PFSK-1 (cell line): Measurements from ENCODE around the gene TPSB2.

Experiments
- POLR2AphosphoS5 ChIP-seq: IDR thresholded peaks from 2 replicates; pipeline ENCODE4 v1.6.1; 2012; ENCODE audit warnings: low read depth, mild to moderate bottlenecking, control low read depth, low read length, moderate library complexity
- REST ChIP-seq, 2 experiments: IDR thresholded peaks; 2 replicates each; pipeline versions ENCODE4 v1.6.1 to v1.8.0; 2011 to 2012; ENCODE audit warnings: low read depth in 2 of 2, low read length in 2 of 2, control low read depth in 1 of 2, inconsistent platforms in 1 of 2, mild to moderate bottlenecking in 1 of 2, moderate library complexity in 1 of 2; ENCODE audit not compliant: insufficient read depth in 1 of 2
- SIN3A ChIP-seq: IDR thresholded peaks from 2 replicates; pipeline ENCODE4 v1.6.1; 2012; ENCODE audit warnings: mild to moderate bottlenecking, low read length, moderate library complexity, borderline replicate concordance; ENCODE audit not compliant: insufficient read depth
- TAF1 ChIP-seq: IDR thresholded peaks from 2 replicates; pipeline ENCODE4 v1.6.1; 2012; ENCODE audit warnings: low read length, control low read depth, borderline replicate concordance; ENCODE audit not compliant: insufficient read depth

- TF ChIP-seq REST (IDR thresholded peaks at IDR 0.05; ENCODE audit: insufficient read depth in 1 of 2, low read depth in 2 of 2, low read length in 2 of 2) (no peak), SIN3A (no peak), POLR2AphosphoS5 (no peak), TAF1 (no peak)
Observed at GRCh38 chr16:1216296-1216619, 13.7 kb downstream of the TPSB2 start.
